Hepatocyte (in vitro differentiated cells): Measurements from ENCODE around the gene HINT2.

Source experiments
- CTCF ChIP-seq: fragments of 200-600 bp; sonication (generic); IDR thresholded peaks from 2 replicates; pipeline ENCODE4 v1.5.1; 2016; ENCODE audit warnings: antibody characterized with exemption, mild to moderate bottlenecking; ENCODE audit not compliant: poor library complexity
- EZH2 ChIP-seq: fragments of 200-600 bp; sonication (generic); IDR thresholded peaks from 2 replicates; pipeline ENCODE4 v1.6.1; 2016; ENCODE audit warnings: antibody characterized with exemption, mild to moderate bottlenecking, borderline replicate concordance
- EZH2phosphoT487 ChIP-seq: fragments of 200-600 bp; sonication (generic); IDR thresholded peaks from one replicate; pipeline ENCODE4 v1.6.1; 2018; ENCODE audit warnings: antibody characterized with exemption, mild to moderate bottlenecking, low read depth, moderate library complexity; ENCODE audit not compliant: unreplicated experiment, severe bottlenecking

DNA sequence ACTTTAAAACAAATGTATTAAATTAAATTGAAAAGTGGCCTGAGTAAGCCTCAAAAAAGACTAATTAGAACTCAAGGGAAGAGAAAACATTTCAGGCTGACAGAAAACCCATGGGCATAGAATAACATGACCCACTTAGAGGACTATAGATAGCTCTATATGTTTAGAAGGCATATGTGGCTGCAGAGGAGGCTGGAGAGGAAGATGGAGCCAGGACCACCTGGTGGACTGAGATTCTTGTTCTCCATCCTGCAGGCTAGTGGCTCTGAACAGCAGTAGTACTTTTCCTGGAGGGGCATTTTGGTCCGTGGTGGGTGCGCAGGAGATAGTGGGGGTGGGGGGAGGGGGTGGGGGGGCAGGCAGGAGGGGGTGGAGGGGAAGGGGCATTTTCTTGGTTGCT lies 33.8 kb downstream of the HINT2 start:
- TF ChIP-seq EZH2 (no peak), CTCF (no peak), EZH2phosphoT487 (no peak)
